Ovary (tissue), 9 donors: ENCODE results near the gene YEATS2. TPM values are rescaled to one million over a fixed set of nuclear protein-coding genes. Genes with fewer than 3 reads are reported as not detected.
"Not testable (repeated sequence)": the region's sequence is repeated elsewhere in the genome, so short reads cannot be mapped to it uniquely, and the experiment has no call there.

Source experiments
- DNase-seq, 5 donors: peaks; one replicate each; pipeline ENCODE4 v3.0.0-alpha.2; 2019 to 2020
- H3K27ac ChIP-seq, 2 donors: fragments of 200-600 bp; one replicate each; pipeline versions ENCODE4 v1.5.1 to v1.8.0; 2019 to 2022
- H3K27me3 ChIP-seq: fragments of 200-600 bp; one replicate; pipeline ENCODE4 v1.8.0; 2022
- H3K36me3 ChIP-seq: fragments of 200-600 bp; sonication (generic); one replicate; pipeline ENCODE4 v1.5.1; 2019
- H3K4me1 ChIP-seq: one replicate; pipeline ENCODE4 v1.8.1; 2013; ENCODE audit warnings: mild to moderate bottlenecking, moderate library complexity; ENCODE audit not compliant: insufficient read depth
- H3K4me3 ChIP-seq: fragments of 200-600 bp; sonication (generic); one replicate; pipeline ENCODE4 v1.5.1; 2017
- H3K9me3 ChIP-seq, 2 donors: fragments of 200-600 bp in 1 of 2; sonication (generic) in 1 of 2; one replicate each; pipeline versions ENCODE4 v1.5.1 to v1.8.1; 2013 to 2019; ENCODE audit warnings: mild to moderate bottlenecking in 1 of 2, moderate library complexity in 1 of 2
- EP300 ChIP-seq: sonication (generic); formaldehyde crosslinking; IDR thresholded peaks from one replicate; pipeline ENCODE4 v1.6.1; 2017; ENCODE audit warnings: antibody characterized with exemption
- POLR2A ChIP-seq: fragments of 450-650 bp; IDR thresholded peaks from one replicate; pipeline ENCODE4 v1.6.1; 2017; ENCODE audit warnings: antibody characterized with exemption, mild to moderate bottlenecking, moderate library complexity
- WGBS, 3 donors: extraction: QIAGEN DNeasy Blood & Tissue Kit in 1 of 3; methylation state at CpG; one replicate each; pipeline versions ENCODE4 v1.1.5 to v1.1.7; 2013 to 2017; 5-methylcytosine and 5-hydroxymethylcytosine counted together
- intact Hi-C, 4 donors: fragments of 100-400 bp; cut with DNase I; formaldehyde crosslinking; loops; one replicate each; pipeline versions ENCODE4 v1.11.0 to v1.15.1; 2022 to 2023
- polyA plus RNA-seq, 2 donors: library from polyadenylated mRNA; stranded (reverse); fragments of 200-250 nt in 1 of 2; fragments of 350-450 nt in 1 of 2; fragmentation: Illumina TruSeq in 1 of 2; extraction: RNeasy Lipid Tissue Mini Kit (QIAGEN cat#74804) in 1 of 2; gene quantifications; one replicate each; pipeline ENCODE4 v1.2.3, GENCODE V29; 2013 to 2014
- total RNA-seq, 7 donors: library from RNA; depleted of rRNA in 2 of 7; stranded (reverse); fragments of >200 nt in 2 of 7; fragmentation: NEBNext Ultra II Directional in 3 of 7; extraction: Animal tissue kit (Norgen Biotek cat#: 25700) in 3 of 7; gene quantifications; one replicate each; pipeline versions ENCODE4 v1.1.0 to v1.2.4, GENCODE V29; 2016 to 2023
- TF ChIP-seq, protein P1 (sequence below), 3 donors: fragments of 450-650 bp in 2 of 3; fragments of 200-600 bp in 1 of 3; IDR thresholded peaks; one replicate each; pipeline versions ENCODE4 v1.5.1 to v1.8.0; 2016 to 2022; ENCODE audit warnings: antibody characterized with exemption in 3 of 3, mild to moderate bottlenecking in 1 of 3
- donor health status: DM: no; HTN: no; CAD: no; lungs with moderate emphysema.
- donor health status: DM: no; HTN: no; CAD: no.
- donor health status: Bipolar disorder and iron deficiency.
- donor health status: DM: yes; HTN: yes; CAD: no.
- donor health status: DM: no; HTN: no; CAD: no.
- donor health status: DM: yes; HTN: yes; CAD: no.

The YEATS2 gene
- total and polyA plus RNA-seq, 9 donors: 11.3 to 35.5 (median 26.0) TPM

DNA sequence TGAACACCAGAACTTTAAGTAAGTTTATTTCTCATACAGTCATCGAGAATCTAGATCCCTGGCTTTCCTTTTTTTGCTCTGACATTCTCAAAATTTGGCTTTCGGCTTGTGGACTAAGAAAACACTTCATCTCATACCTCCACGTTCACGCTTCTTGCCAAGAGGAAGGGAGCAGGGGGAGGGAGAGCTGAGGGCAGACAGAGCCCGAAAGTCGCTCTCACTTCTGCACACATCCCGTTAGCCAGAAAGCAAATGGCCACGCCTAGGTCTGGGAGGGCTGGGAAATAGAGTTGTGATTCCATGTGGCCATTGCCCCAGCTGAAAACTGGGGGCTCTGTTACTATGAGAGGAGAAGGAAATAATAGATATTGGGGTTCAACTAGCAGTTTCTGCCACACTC, 70.5 kb downstream of the YEATS2 start:
- TF ChIP-seq EP300 (no peak), POLR2A (no peak)
- TF ChIP-seq, protein P1, sequence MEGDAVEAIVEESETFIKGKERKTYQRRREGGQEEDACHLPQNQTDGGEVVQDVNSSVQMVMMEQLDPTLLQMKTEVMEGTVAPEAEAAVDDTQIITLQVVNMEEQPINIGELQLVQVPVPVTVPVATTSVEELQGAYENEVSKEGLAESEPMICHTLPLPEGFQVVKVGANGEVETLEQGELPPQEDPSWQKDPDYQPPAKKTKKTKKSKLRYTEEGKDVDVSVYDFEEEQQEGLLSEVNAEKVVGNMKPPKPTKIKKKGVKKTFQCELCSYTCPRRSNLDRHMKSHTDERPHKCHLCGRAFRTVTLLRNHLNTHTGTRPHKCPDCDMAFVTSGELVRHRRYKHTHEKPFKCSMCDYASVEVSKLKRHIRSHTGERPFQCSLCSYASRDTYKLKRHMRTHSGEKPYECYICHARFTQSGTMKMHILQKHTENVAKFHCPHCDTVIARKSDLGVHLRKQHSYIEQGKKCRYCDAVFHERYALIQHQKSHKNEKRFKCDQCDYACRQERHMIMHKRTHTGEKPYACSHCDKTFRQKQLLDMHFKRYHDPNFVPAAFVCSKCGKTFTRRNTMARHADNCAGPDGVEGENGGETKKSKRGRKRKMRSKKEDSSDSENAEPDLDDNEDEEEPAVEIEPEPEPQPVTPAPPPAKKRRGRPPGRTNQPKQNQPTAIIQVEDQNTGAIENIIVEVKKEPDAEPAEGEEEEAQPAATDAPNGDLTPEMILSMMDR (IDR thresholded peaks at IDR 0.05): no peak
- no peak for DNase-seq
- intact Hi-C loops: loop anchor here in 3 of 4 donors (5.0 to 10.0 kb wide), 3 partner anchors 293 to 301 kb away; no protein-coding TSS in a partner anchor
- Histone ChIP-seq H3K27me3 (no peaks in the 10 kb centered on the region), H3K4me3 (no peak overlapping the region), H3K9me3 (no peaks in the 10 kb centered on the region), H3K27ac (no peak overlapping the region), H3K4me1 (no peaks in the 10 kb centered on the region), H3K36me3 (no peaks in the 10 kb centered on the region)
- 77 to 88% (median 81%) methylated on average over 8 of the region's 8 CpGs for WGBS, 3 donors

DNA sequence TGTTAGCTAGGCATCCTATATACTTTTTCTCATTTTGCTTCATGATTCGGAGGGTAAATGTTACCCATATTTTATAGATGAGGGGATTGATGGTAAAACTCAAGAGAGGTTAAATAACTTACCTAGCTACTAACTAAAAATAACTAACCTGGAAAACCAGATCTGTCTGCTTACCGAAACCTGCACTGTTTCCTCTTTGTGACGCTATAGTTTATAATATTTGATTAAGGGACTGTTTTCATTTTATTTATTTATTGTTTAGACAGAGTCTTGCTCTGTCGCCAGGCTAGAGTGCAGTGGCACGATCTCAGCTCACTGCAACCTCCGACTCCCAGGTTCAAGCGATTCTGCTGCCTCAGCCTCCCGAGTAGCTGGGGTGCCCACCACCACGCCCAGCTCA, 71.9 kb downstream of the YEATS2 start:
- no peak for DNase-seq
- no peaks in the 10 kb centered on the region for H3K9me3 ChIP-seq
- no peaks in the 10 kb centered on the region for H3K4me1 ChIP-seq
- 89 to 97% (median 94%) methylated on average over 9 of the region's 9 CpGs for WGBS, 3 donors
- intact Hi-C loops: loop anchor here in 3 of 4 donors (5.0 to 10.0 kb wide), 3 partner anchors 295 to 302 kb away; no protein-coding TSS in a partner anchor
- no peaks in the 10 kb centered on the region for H3K36me3 ChIP-seq
- H3K27me3 ChIP-seq: no peaks in the 10 kb centered on the region
- TF ChIP-seq POLR2A: no peak
- TF ChIP-seq, protein P1 (IDR thresholded peaks at IDR 0.05): no peak
- no peak for TF ChIP-seq EP300
- H3K4me3 ChIP-seq: no peak overlapping the region
- no peak overlapping the region for H3K27ac ChIP-seq

DNA sequence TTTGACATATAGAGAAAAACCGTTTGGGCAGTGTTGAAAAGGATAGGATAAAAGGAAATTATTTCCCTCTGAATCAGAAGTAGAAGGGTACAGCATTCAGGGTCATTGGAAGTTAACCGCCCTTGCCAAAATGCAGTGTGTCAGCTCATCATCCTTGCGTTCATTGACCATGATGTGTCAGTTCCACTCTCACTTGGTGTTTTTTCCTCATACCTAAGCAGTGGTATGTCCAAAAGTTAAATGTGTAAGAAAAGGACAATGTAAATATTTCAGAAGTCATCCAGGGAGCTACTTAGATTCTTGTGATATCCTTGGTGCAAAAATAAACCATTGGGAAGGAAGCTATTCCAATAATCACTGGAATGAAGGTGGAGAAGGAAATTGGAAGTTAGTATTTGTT, 77.0 kb downstream of the YEATS2 start:
- Histone ChIP-seq H3K27ac (no peak overlapping the region), H3K27me3 (no peaks in the 10 kb centered on the region), H3K4me1 (no peaks in the 10 kb centered on the region), H3K4me3 (no peak overlapping the region), H3K9me3 (no peaks in the 10 kb centered on the region), H3K36me3 (no peaks in the 10 kb centered on the region)
- intact Hi-C loops: no loop called here
- TF ChIP-seq POLR2A (no peak), EP300 (no peak)
- TF ChIP-seq, protein P1 (IDR thresholded peaks at IDR 0.05): no peak
- DNase-seq: no peak
- WGBS, 3 donors: 75 to 80% (median 76%) methylated on average over 3 of the region's 3 CpGs

DNA sequence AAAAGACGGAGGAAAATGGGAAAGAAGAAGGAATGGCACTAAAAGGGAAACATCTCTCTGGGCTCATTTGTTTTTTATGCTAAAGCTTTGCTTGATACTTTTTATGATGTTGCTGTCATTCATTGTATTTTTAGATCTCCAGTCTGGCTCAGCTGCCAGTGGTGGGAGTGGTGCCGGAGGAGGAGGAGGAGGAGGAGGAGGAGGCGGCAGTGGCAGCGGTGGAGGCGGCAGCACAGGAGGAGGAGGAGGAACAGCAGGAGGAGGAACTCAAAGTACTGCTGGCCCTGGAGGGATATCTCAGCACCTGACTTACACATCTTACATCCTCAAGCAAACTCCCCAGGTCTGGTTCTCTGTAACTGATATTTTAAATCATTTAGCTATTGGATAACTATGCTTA, 78.2 kb downstream of the YEATS2 start:
- no peak for DNase-seq
- Histone ChIP-seq H3K4me3 (no peak overlapping the region), H3K27me3 (no peaks in the 10 kb centered on the region), H3K4me1 (no peaks in the 10 kb centered on the region), H3K9me3 (no peaks in the 10 kb centered on the region), H3K27ac (no peak overlapping the region), H3K36me3 (no peaks in the 10 kb centered on the region)
- intact Hi-C loops: no loop called here
- no peak for TF ChIP-seq EP300
- no peak for TF ChIP-seq POLR2A
- TF ChIP-seq, protein P1 (IDR thresholded peaks at IDR 0.05): no peak
- WGBS, 3 donors: 42 to 62% (median 56%) methylated on average over 5 of the region's 5 CpGs

DNA sequence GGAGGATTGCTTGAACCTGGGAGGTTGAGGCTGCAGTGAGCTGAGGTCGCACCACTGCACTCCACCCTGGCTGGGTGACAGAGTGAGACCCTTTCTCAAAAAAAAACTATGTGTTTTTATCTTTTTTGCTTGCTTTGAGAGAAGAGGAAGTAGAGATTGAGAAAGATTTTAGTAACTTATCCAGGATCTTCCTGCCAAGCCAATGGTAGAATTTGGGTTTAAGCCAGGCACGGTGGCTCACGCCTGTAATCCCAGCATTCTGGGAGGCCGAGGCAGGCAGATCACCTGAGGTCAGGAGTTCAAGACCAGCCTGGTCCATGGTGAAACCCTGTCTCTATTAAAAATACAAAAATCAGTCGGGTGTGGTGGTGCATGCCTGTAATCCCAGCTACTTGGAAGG, 78.9 kb downstream of the YEATS2 start:
- intact Hi-C loops, DNase-seq, H3K27me3 ChIP-seq, H3K4me3 ChIP-seq, H3K9me3 ChIP-seq, H3K27ac ChIP-seq, H3K4me1 ChIP-seq, H3K36me3 ChIP-seq: not testable (repeated sequence)
- 88 to 92% (median 90%) methylated on average over 5 of the region's 5 CpGs for WGBS, 3 donors
